ENCODE results near the gene PTPN1.

The PTPN1 gene

GRCh38 chr20:50580016-50580747 is 70.0 kb downstream of the PTPN1 start:
- peak; percentile 54 for DNase-seq

DNA sequence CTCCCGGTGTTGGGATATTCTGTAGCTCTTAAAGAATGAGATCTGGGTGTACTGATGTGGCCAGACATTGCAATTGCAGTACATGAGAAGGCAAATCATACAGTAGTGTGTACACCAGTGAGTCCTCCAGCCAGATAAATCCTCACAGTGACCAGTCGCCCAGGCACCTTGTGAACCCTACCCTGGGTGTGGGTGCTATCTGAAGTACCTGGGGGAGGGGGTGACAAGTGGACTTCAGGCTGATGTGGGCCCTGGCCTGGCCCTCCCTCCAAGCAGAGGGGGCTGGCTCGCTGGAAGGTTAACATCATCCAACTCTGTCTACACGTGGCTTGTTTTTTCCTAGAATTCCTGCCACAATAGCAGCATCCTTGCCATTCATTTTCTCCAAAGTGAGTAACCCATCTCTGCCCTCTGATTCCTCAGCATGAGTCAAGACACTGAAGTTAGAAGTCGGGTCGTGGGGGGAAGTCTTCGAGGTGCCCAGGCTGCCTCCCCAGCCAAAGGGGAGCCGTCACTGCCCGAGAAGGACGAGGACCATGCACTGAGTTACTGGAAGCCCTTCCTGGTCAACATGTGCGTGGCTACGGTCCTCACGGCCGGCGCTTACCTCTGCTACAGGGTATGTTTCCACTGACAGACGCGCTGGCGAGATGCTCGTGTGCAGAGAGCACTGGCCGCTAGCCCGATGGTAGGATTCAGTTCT is 70.8 kb downstream of the PTPN1 start:
- no peak for DNase-seq

GRCh38 chr20:50582092-50582491 is 71.9 kb downstream of the PTPN1 start:
- DNase-seq = no peak

- no peak for DNase-seq
Observed at GRCh38 chr20:50582591-50583234, 72.5 kb downstream of the PTPN1 start.

GRCh38 chr20:50583442-50584150 is 73.4 kb downstream of the PTPN1 start:
- no peak for DNase-seq

GRCh38 chr20:50584687-50585086 is 74.5 kb downstream of the PTPN1 start:
- no peak for DNase-seq

DNA sequence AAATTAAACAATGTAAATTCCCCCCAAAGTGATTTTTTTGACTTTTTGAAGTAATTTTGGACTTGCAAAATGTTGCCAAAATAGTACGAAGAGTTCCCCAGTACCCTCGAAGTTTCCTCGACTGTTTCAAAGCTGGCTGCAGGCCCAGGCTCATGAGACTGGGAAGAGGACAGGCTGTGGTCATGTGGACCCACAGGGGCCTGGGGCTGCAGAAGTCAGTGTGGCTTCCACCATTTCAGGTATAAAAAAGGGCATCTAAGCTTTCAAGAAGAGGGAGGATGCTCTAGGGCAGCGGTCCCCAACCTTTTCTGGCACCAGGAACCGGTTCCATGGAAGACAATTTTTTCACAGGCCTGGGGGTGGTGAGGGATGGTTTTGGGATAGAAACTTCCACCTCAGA is 75.0 kb downstream of the PTPN1 start:
- no peak for DNase-seq

GRCh38 chr20:50585678-50586077 is 75.5 kb downstream of the PTPN1 start:
- no peak for DNase-seq

DNA sequence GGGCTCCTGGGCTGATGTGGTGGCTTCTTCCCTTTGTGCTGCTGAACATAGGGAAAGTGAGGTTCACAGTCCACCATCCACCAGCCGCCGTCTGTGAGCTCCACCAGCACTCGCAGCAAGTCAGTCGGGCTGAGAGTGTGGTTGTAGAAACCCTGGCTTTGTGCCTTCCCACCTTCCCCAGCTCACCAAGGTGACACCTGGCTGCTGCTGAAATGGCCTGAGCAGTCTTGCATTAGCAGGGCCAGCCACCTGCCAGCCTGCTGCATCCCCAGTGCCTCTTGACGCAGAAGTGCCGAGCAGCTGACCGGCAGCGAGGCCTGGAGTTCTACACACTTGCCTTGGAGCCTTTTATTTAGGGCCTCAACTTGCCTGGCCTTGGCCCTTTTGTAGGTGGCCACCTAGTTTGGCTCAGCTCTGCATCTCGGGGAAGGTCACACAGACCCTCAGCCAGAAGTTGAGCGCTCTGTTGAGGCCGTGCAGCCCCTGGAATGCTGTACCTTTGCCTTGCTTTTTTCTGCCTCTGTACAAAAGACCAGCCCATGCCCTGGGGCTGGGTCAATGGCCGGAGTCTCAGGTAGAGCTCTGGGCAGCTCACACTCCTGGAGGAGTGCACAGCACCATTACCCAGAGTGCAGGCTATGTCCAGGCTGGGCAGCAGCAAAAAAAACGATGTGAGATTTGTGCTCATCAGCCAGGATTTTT is 76.5 kb downstream of the PTPN1 start:
- DNase-seq = no peak

DNA sequence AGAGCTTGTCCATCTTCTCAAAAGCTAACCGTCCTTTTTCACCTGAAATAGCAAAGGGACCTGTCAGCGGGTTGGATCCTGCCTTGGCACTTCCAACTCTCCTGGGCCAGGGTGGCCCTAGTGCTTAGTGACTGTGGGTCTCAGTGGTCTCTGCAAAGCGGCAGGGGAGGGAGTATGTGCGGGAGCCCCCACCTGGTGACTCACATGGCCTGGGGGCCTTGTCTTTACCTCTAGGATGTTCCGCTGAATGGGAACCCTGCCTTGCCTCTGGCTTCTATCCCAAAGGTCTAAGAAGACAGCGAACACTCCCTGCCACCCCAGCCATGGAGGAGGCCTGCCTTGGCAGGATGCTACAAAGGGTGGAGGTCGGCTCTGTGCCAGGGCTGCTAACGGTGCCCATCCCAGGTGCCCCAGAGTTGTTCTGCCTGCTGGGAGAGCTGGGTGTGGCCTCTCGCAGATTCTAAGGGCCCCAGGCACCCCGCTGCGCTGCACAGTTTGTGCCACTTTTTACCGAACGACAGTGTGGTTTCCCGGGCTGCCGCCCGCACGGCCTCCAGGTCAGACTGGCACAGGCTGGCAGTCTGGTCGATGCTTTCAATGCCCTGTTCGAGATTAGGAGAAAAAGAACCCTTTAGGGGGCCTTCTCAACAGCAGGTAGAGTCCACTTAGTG is 77.2 kb downstream of the PTPN1 start:
- no peak for DNase-seq

- peak; percentile 73 for DNase-seq
Observed at GRCh38 chr20:50588034-50588736, 78.0 kb downstream of the PTPN1 start.

- DNase-seq = no peak
Observed at GRCh38 chr20:50589548-50590347, 79.6 kb downstream of the PTPN1 start.

GRCh38 chr20:50590348-50590664 is 80.1 kb downstream of the PTPN1 start:
- DNase-seq = no peak

GRCh38 chr20:50591233-50591852 is 81.2 kb downstream of the PTPN1 start:
- no peak for DNase-seq

GRCh38 chr20:50592282-50593004 is 82.3 kb downstream of the PTPN1 start:
- DNase-seq = no peak

GRCh38 chr20:50593005-50593335 is 82.8 kb downstream of the PTPN1 start:
- no peak for DNase-seq

DNA sequence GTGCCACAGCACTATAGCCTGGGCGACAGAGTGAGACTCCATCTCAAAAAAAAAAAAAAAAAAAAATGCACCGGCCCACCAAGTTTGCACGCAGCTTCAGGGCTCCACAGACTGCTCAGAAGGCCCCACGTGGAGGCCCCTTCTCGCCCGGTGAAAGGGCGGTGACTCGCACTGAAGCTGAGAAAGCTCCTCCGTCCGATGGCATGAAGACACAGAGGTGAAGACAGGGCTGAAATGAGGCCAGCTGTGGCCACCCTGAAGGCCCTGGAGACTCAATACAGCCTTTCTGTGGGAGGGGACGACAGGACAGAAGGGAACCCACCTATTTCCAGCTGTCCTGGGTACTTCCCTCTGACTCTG is 84.0 kb downstream of the PTPN1 start:
- no peak for DNase-seq

- no peak for DNase-seq
Observed at GRCh38 chr20:50594591-50595432, 84.6 kb downstream of the PTPN1 start.

DNA sequence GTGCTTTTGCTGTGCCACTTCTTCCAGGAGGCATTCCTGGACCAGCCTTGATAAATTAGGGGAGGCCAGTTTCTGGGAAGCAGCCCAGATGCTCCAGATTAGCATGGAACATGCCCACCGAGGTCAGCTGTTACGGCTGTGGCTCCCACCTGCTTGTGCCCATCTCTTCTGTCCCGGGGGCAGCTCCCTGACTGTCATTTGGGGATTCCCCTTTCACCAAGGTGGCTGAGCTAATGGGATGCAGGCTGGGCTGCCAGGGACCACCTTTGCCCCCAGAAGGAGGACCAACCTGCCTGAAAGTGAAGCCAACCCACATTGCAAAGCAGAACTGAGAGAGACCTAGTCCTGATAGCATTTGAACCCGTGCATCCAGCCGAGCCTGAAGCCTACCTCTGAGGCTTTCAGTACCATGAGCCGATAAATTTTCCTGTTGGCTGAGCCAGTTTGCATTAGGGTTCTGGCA is 85.3 kb downstream of the PTPN1 start:
- no peak for DNase-seq
